A549 treated with dexamethasone at 1 μM for 4 hours (cell line): ENCODE results near the gene CCN5. TPM values are rescaled to one million over a fixed set of nuclear protein-coding genes. Genes with fewer than 3 reads are reported as not detected.

Experiments
- total RNA-seq: library from RNA; stranded (reverse); fragments of 200-300 nt; extraction: Qiagen RNA extraction; gene quantifications from 5 replicates; pipeline ENCODE4 v1.2.3, GENCODE V29; 2022

Gene CCN5
- total RNA-seq, result 23.1 to 34.3 TPM (median 24.5 TPM) in 5 replicates

GRCh38 chr20:44714701-44715498, at the start of gene CCN5:
CCN5 (plus strand) TSS chr20:44715369; CDS start chr20:44715391, 22 bp downstream.

GRCh38 chr20:44745598-44746366, 30.6 kb downstream of the CCN5 start, which contains the start of gene KCNK15:
KCNK15 (plus strand) TSS chr20:44745865; CDS start chr20:44745911, 46 bp downstream.

Other genes starting within 250 kb of the CCN5 start
- gene TTPAL, start 239.5 kb upstream of the CCN5 start, total RNA-seq, result 14.3 to 20.5 TPM (median 18.8 TPM) in 5 replicates
- gene SERINC3, start 193.3 kb upstream of the CCN5 start, total RNA-seq, result 72.9 to 97.7 TPM (median 89.1 TPM) in 5 replicates
- gene PKIG, start 132.8 kb upstream of the CCN5 start, total RNA-seq, result 35.4 to 39.8 TPM (median 39.1 TPM) in 5 replicates
- 49.6 to 60.7 TPM (median 56.3 TPM) in 5 replicates for gene ADA, start 63.7 kb upstream of the CCN5 start, total RNA-seq
- gene KCNK15, start 30.5 kb downstream of the CCN5 start, total RNA-seq, result 0.41 to 0.73 TPM (median 0.66 TPM) in 5 replicates
- 1.7 to 2.4 TPM (median 2.1 TPM) in 5 replicates for gene RIMS4, start 95.2 kb downstream of the CCN5 start, total RNA-seq
- gene YWHAB, start 170.3 kb downstream of the CCN5 start, total RNA-seq, result 195 to 228 TPM (median 209 TPM) in 5 replicates
- 7.9 to 18.0 TPM (median 13.1 TPM) in 5 replicates for gene PABPC1L, start 194.7 kb downstream of the CCN5 start, total RNA-seq
- gene TOMM34, start 245.0 kb downstream of the CCN5 start, total RNA-seq, result 38.3 to 42.4 TPM (median 39.4 TPM) in 5 replicates